K562 (cell line): ENCODE data around the gene CST3. TPM values are rescaled to one million over a fixed set of nuclear protein-coding genes. Genes with fewer than 3 reads are reported as not detected.
A peak's percentile ranks its signal among the peaks of the same experiment; 100 is the strongest.

Experiments used
- ATAC-seq: fragments of 200-7000 bp; cut with Tn5 transposase; 3 replicates; pipeline ENCODE4 v1.9.1; 2020; ENCODE audit warnings: moderate library complexity
- BruUV-seq: library from RNA; stranded (reverse); fragments of 400-500 nt; replicated peaks from 2 replicates; lab custom pipeline; 2021; lab: Mats Ljungman, UMichigan
- CTCF ChIA-PET: fragments of 300-600 bp; formaldehyde crosslinking; extraction: SDS; loops from one replicate; lab custom pipeline; 2021; ENCODE audit warnings: low intra/inter-chr PET ratio; lab: Yijun Ruan, JAX
- POLR2A ChIA-PET: fragments of 300-600, 350-650 bp; sonication (Branson Sonifier 250); formaldehyde crosslinking; extraction: SDS; loops from one replicate; lab custom pipeline; 2021; ENCODE audit warnings: antibody characterized with exemption, inconsistent platforms; lab: Yijun Ruan, JAX
- DNase-seq, 4 experiments: peaks; one replicate each; pipeline versions ENCODE4 v3.0.0 to v3.0.0-alpha.2; 2011 to 2018; ENCODE audit warnings: low spot score in 3 of 4, mixed read lengths in 3 of 4; ENCODE audit errors: extremely low read depth in 1 of 4
- FAIRE-seq: peaks from 2 replicates; lab custom pipeline; 2011; peaks lifted over from hg19 to GRCh38; lab: Jason Lieb, UNC
- H2AFZ ChIP-seq: 2 replicates; pipeline ENCODE4 v1.6.0; 2011; ENCODE audit warnings: low read depth, low read length, control low read depth, inconsistent platforms
- H3K27ac ChIP-seq: fragments of 200-600 bp; 3 replicates; pipeline ENCODE4 v1.8.0; 2011; ENCODE audit warnings: low read depth, mild to moderate bottlenecking, control low read depth, inconsistent platforms, low read length, moderate library complexity, mixed read lengths; ENCODE audit errors: extremely low read depth
- H3K27me3 ChIP-seq, 2 experiments: fragments of 300-600 bp in 1 of 2; 2 replicates in 1 of 2; 3 replicates in 1 of 2; pipeline versions ENCODE4 v1.6.0 to v1.8.0; 2011; ENCODE audit warnings: inconsistent platforms in 2 of 2, low read length in 2 of 2, mild to moderate bottlenecking in 1 of 2, mixed read lengths in 1 of 2, moderate library complexity in 1 of 2; ENCODE audit not compliant: control insufficient read depth in 2 of 2, insufficient read depth in 2 of 2
- H3K36me3 ChIP-seq: fragments of 300-600 bp; 3 replicates; pipeline ENCODE4 v1.8.0; 2011; ENCODE audit warnings: mild to moderate bottlenecking, low read length, inconsistent platforms; ENCODE audit not compliant: control insufficient read depth, insufficient read depth
- H3K4me1 ChIP-seq, 2 experiments: fragments of 200-600 bp in 1 of 2; replicated peaks in 1 of 2; 2 replicates in 1 of 2; 3 replicates in 1 of 2; pipeline versions ENCODE4 v1.5.1 to v1.8.0; 2011; ENCODE audit warnings: inconsistent platforms in 2 of 2, low read length in 2 of 2, mild to moderate bottlenecking in 1 of 2, mixed read lengths in 1 of 2, moderate library complexity in 1 of 2; ENCODE audit not compliant: control insufficient read depth in 2 of 2, insufficient read depth in 2 of 2
- H3K4me2 ChIP-seq: 2 replicates; pipeline ENCODE4 v1.6.1; 2011; ENCODE audit warnings: low read length, control low read depth, inconsistent platforms, mixed read lengths; ENCODE audit not compliant: insufficient read depth
- H3K4me3 ChIP-seq: fragments of 200-600 bp; sonication (generic), shearing (Covaris generic); 2 replicates; pipeline ENCODE4 v1.5.1; 2016; ENCODE audit warnings: control low read depth, inconsistent platforms
- H3K79me2 ChIP-seq: fragments of 200-600 bp; 3 replicates; pipeline ENCODE4 v1.8.0; 2011; ENCODE audit warnings: low read length, inconsistent platforms; ENCODE audit not compliant: control insufficient read depth, insufficient read depth
- H3K9ac ChIP-seq, 2 experiments: 2 replicates each; pipeline versions ENCODE4 v1.6.0 to v1.6.1; 2011; ENCODE audit warnings: low read depth in 2 of 2, low read length in 2 of 2, control low read depth in 1 of 2, inconsistent platforms in 1 of 2, mild to moderate bottlenecking in 1 of 2, mixed read lengths in 1 of 2; ENCODE audit not compliant: insufficient read depth in 1 of 2
- H3K9me1 ChIP-seq: one replicate; pipeline ENCODE4 v1.6.0; 2011; ENCODE audit warnings: inconsistent platforms, mild to moderate bottlenecking, low read length, moderate library complexity; ENCODE audit not compliant: control insufficient read depth, insufficient read depth
- H3K9me3 ChIP-seq: replicated peaks from 2 replicates; pipeline ENCODE4 v1.5.1; 2011; ENCODE audit warnings: low read depth, low read length, inconsistent platforms; ENCODE audit not compliant: control insufficient read depth, insufficient read depth
- H4K20me1 ChIP-seq: replicated peaks from 2 replicates; pipeline ENCODE4 v1.6.1; 2011; ENCODE audit warnings: low read length, inconsistent platforms, mixed read lengths; ENCODE audit not compliant: control insufficient read depth, insufficient read depth
- FOXK2 ChIP-seq, 2 experiments: fragments of 450-650 bp; IDR thresholded peaks in 1 of 2; conservative IDR thresholded peaks in 1 of 2; 2 replicates each; pipeline ENCODE4 v1.6.1; 2016; ENCODE audit warnings: low read depth in 2 of 2, mild to moderate bottlenecking in 1 of 2
- MEIS2 ChIP-seq: fragments of 450-650 bp; IDR thresholded peaks from 2 replicates; pipeline ENCODE4 v1.6.1; 2014; ENCODE audit warnings: mild to moderate bottlenecking; ENCODE audit not compliant: partially characterized antibody
- PHB2 ChIP-seq: fragments of 450-650 bp; IDR thresholded peaks from 2 replicates; pipeline ENCODE4 v1.6.1; 2017; ENCODE audit warnings: low read depth
- ZKSCAN1 ChIP-seq: fragments of 150-350 bp; IDR thresholded peaks from 2 replicates; pipeline ENCODE4 v1.6.1; 2016; ENCODE audit warnings: low read depth, low read length
- WGBS: fragments of 100-300 bp; shearing (Covaris generic); methylation state at CpG from one replicate; pipeline ENCODE4 v1.1.6; 2016; ENCODE audit warnings: low coverage, mixed read lengths; ENCODE audit not compliant: insufficient coverage; ENCODE audit errors: missing lambda C conversion rate; 5-methylcytosine and 5-hydroxymethylcytosine counted together
- in situ Hi-C: fragments of 300-500 bp; cut with MboI; formaldehyde crosslinking; loops from 4 replicates; pipeline ENCODE4 v1.15.0; 2018; ENCODE audit warnings: inconsistent platforms, mixed read lengths
- intact Hi-C: fragments of 100-400 bp; cut with micrococcal nuclease; formaldehyde crosslinking; loops from 2 replicates; pipeline ENCODE4 v1.14.2; 2022
- polyA plus RNA-seq, 8 experiments: library from polyadenylated mRNA; depleted of rRNA in 4 of 8; stranded (reverse) in 5 of 8; unstranded in 3 of 8; fragments of >200 nt; fragmentation: Nextera tagmentation in 2 of 8; fragmentation: Illumina TruSeq in 1 of 8; extraction: Ambion mirVana in 2 of 8; extraction: Trizol in 1 of 8; gene quantifications; 2 replicates each; pipeline versions ENCODE4 v1.2.1 to v1.2.3, GENCODE V29; 2011 to 2014; ENCODE audit warnings: inconsistent platforms in 1 of 8, missing spikeins in 1 of 8
- total RNA-seq, 7 experiments: library from RNA; depleted of rRNA in 6 of 7; stranded (reverse); fragments of >200 nt in 6 of 7; fragmentation: Illumina TruSeq in 2 of 7; extraction: Trizol in 2 of 7; gene quantifications; 2 replicates each; pipeline versions ENCODE4 v1.2.1 to v1.2.3, GENCODE V29; 2011 to 2021; ENCODE audit warnings: low replicate concordance in 1 of 7
- TF ChIP-seq, protein P1 (sequence below): fragments of 450-650 bp; formaldehyde crosslinking; IDR thresholded peaks from 2 replicates; pipeline ENCODE4 v1.4.0; 2020; ENCODE audit warnings: mild to moderate bottlenecking, mixed read lengths
- TF ChIP-seq, protein P2 (sequence below): sonication (generic); formaldehyde crosslinking; IDR thresholded peaks from 2 replicates; pipeline ENCODE4 v1.5.0; 2020; ENCODE audit warnings: missing genetic modification reagents
- TF ChIP-seq, protein P3 (sequence below): fragments of 450-650 bp; IDR thresholded peaks from 2 replicates; pipeline ENCODE4 v1.6.1; 2016

CST3 gene
- total and polyA plus RNA-seq, 9 of the 15 experiments (the other 6 are each of a cell fraction or from before 2014, with no cell fraction given): 8.7 to 113 (median 48.5) TPM

DNA sequence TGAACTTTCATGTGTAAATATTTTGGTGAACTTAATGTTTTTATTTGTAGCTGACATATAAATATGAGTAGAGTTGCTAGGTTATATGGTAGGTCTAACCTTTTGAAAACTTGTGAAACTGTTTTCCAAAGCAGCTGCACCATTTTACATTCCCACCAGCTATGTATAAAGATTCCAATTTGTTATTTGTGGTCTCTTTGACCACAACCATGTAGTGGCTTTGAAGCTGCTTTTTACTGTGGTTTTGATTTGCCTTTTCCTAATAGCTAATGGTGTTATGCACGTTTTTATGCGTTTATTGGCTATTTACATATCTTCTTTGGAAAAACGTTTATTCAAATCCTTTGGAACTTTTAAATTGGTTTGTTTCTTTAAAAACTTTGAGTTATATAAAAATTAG lies 10.3 kb downstream of the CST3 start:
- no peaks in the 10 kb centered on the region for H3K9me3 ChIP-seq
- no peak overlapping the region for H2AFZ ChIP-seq
- H3K79me2 ChIP-seq: no peaks in the 10 kb centered on the region
- H3K4me3 ChIP-seq: no peak overlapping the region
- no peaks in the 10 kb centered on the region for H3K9me1 ChIP-seq
- ChIA-PET CTCF (no interaction called here), POLR2A (interaction anchor here (1.6 kb wide), 1 partner anchor 9 kb away, joined by 7 read pairs; no protein-coding TSS in a partner anchor)
- FAIRE-seq (no peak), DNase-seq (no peak), ATAC-seq (no peak)
- no peaks in the 10 kb centered on the region for H4K20me1 ChIP-seq
- no peaks in the 10 kb centered on the region for H3K27me3 ChIP-seq
- in situ Hi-C loops (no loop called here), intact Hi-C loops (no loop called here)
- TF ChIP-seq ZKSCAN1: no peak
- BruUV-seq: no TSS peak
- H3K4me1 ChIP-seq: peaks cover 0 to 19% of the 10 kb centered on the region in 2 experiments; a peak in 2 of 5 replicates
- no peaks in the 10 kb centered on the region for H3K36me3 ChIP-seq
- H3K4me2 ChIP-seq: no peak overlapping the region
- 15% methylated on average over 3 of the region's 3 CpGs for WGBS
- no peak overlapping the region for H3K9ac ChIP-seq
- no peak overlapping the region for H3K27ac ChIP-seq

DNA sequence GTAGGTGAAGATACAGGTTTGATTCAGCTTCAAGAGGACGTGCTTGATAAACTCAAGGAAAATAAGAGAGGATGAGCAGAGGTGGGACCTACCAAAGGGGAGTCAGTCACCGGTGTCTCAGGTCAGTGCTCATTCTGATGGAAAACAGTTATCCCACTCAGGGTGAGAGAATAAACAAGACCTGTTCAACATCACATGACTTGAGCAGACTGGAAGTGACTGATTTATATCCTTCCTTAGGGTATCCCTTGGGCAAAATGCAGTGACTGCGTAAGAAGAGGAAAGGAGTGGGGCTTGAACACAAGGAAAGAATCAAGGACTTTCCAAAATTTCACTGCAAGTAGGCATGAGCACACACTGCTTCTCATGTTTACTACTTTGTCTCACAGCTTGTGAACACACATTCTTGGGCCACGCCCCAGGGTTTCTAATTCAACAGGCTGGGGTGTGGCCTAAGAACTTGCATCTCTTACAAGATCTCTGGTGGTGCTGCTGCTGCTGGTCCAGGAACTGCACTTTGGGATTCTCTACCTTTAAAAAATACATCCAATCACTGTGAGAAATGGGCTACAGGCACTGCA lies 11.6 kb downstream of the CST3 start:
- H3K9ac ChIP-seq: no peak overlapping the region
- no peak overlapping the region for H3K4me3 ChIP-seq
- peaks cover 0 to 19% of the 10 kb centered on the region in 2 experiments; a peak in 2 of 5 replicates for H3K4me1 ChIP-seq
- H3K36me3 ChIP-seq: no peaks in the 10 kb centered on the region
- in situ Hi-C loops: no loop called here
- ChIA-PET POLR2A (interaction anchor here (0.6 to 2.2 kb wide), 2 partner anchors 11 to 17 kb away, joined by 3 to 11 read pairs; partner anchors contain the start of gene CST3), CTCF (no interaction called here)
- H3K9me1 ChIP-seq: no peaks in the 10 kb centered on the region
- H3K9me3 ChIP-seq: no peaks in the 10 kb centered on the region
- H4K20me1 ChIP-seq: no peaks in the 10 kb centered on the region
- TF ChIP-seq, protein P1, sequence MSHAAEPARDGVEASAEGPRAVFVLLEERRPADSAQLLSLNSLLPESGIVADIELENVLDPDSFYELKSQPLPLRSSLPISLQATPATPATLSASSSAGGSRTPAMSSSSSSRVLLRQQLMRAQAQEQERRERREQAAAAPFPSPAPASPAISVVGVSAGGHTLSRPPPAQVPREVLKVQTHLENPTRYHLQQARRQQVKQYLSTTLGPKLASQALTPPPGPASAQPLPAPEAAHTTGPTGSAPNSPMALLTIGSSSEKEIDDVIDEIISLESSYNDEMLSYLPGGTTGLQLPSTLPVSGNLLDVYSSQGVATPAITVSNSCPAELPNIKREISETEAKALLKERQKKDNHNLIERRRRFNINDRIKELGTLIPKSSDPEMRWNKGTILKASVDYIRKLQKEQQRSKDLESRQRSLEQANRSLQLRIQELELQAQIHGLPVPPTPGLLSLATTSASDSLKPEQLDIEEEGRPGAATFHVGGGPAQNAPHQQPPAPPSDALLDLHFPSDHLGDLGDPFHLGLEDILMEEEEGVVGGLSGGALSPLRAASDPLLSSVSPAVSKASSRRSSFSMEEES (CRISPR knock-in tag): peak; percentile 56
- TF ChIP-seq, protein P2, sequence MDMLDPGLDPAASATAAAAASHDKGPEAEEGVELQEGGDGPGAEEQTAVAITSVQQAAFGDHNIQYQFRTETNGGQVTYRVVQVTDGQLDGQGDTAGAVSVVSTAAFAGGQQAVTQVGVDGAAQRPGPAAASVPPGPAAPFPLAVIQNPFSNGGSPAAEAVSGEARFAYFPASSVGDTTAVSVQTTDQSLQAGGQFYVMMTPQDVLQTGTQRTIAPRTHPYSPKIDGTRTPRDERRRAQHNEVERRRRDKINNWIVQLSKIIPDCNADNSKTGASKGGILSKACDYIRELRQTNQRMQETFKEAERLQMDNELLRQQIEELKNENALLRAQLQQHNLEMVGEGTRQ: no peak
- TF ChIP-seq PHB2: no peak
- 0 out of 4 replicates have a peak, but pooled peaks of 1 of the 2 experiments have one; percentile 37 for TF ChIP-seq FOXK2 (conservative IDR thresholded peaks at IDR 0.05 in 1 of 2, IDR thresholded peaks at IDR 0.05 in 1 of 2; ENCODE audit: low read depth in 2 of 2)
- peak; percentile 37 for TF ChIP-seq MEIS2
- TF ChIP-seq, protein P3, sequence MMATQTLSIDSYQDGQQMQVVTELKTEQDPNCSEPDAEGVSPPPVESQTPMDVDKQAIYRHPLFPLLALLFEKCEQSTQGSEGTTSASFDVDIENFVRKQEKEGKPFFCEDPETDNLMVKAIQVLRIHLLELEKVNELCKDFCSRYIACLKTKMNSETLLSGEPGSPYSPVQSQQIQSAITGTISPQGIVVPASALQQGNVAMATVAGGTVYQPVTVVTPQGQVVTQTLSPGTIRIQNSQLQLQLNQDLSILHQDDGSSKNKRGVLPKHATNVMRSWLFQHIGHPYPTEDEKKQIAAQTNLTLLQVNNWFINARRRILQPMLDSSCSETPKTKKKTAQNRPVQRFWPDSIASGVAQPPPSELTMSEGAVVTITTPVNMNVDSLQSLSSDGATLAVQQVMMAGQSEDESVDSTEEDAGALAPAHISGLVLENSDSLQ: 0 out of 2 replicates have a peak, but pooled peaks have one; percentile 21
- no peaks in the 10 kb centered on the region for H3K27me3 ChIP-seq
- BruUV-seq: no TSS peak
- H3K4me2 ChIP-seq: no peak overlapping the region
- WGBS: 7% methylated on average over 3 of the region's 4 CpGs
- H3K79me2 ChIP-seq: no peaks in the 10 kb centered on the region
- H3K27ac ChIP-seq: no peak overlapping the region
- no peak for FAIRE-seq
- peak; percentile 85 for ATAC-seq
- intact Hi-C loops: no loop called here
- peak; percentile 15 to 44 (median 17) for DNase-seq
- H2AFZ ChIP-seq: no peak overlapping the region
